GM23248 (cell line): ENCODE data around the gene SEPHS1. TPM values are rescaled to one million over a fixed set of nuclear protein-coding genes. Genes with fewer than 3 reads are reported as not detected.

Source experiments
- DNase-seq: peaks from one replicate; pipeline ENCODE4 v3.0.0-alpha.2; 2015
- H2AFZ ChIP-seq: fragments of 200-600 bp; sonication (generic); 2 replicates; pipeline ENCODE4 v1.6.1; 2016; ENCODE audit warnings: antibody characterized with exemption
- H3F3A ChIP-seq: fragments of 200-600 bp; sonication (generic); 2 replicates; pipeline ENCODE4 v1.6.1; 2016; ENCODE audit warnings: mild to moderate bottlenecking, antibody characterized with exemption, mixed run types; ENCODE audit not compliant: insufficient read depth
- H3K27ac ChIP-seq: fragments of 200-600 bp; sonication (generic); 2 replicates; pipeline ENCODE4 v1.5.1; 2016; ENCODE audit warnings: mild to moderate bottlenecking
- H3K27me3 ChIP-seq: fragments of 200-600 bp; sonication (generic); replicated peaks from 2 replicates; pipeline ENCODE4 v1.6.1; 2016; ENCODE audit warnings: mild to moderate bottlenecking; ENCODE audit not compliant: insufficient read depth
- H3K36me3 ChIP-seq: fragments of 200-600 bp; sonication (generic); 2 replicates; pipeline ENCODE4 v1.6.1; 2016; ENCODE audit warnings: low read depth, mild to moderate bottlenecking
- H3K4me1 ChIP-seq: fragments of 200-600 bp; sonication (generic); 2 replicates; pipeline ENCODE4 v1.6.1; 2016; ENCODE audit warnings: mild to moderate bottlenecking; ENCODE audit not compliant: insufficient read depth
- H3K4me2 ChIP-seq: fragments of 200-600 bp; sonication (generic); one replicate; pipeline ENCODE4 v1.6.1; 2016; ENCODE audit warnings: mild to moderate bottlenecking; ENCODE audit not compliant: unreplicated experiment
- H3K4me3 ChIP-seq: fragments of 200-600 bp; sonication (generic); 2 replicates; pipeline ENCODE4 v1.5.1; 2016; ENCODE audit warnings: mild to moderate bottlenecking
- H3K79me2 ChIP-seq: fragments of 200-600 bp; sonication (generic); 2 replicates; pipeline ENCODE4 v1.6.1; 2016; ENCODE audit warnings: mild to moderate bottlenecking; ENCODE audit not compliant: insufficient read depth
- H3K9ac ChIP-seq: fragments of 200-600 bp; sonication (generic); 2 replicates; pipeline ENCODE4 v1.6.1; 2016; ENCODE audit warnings: mild to moderate bottlenecking
- H3K9me2 ChIP-seq: fragments of 200-600 bp; sonication (generic); 2 replicates; pipeline ENCODE4 v1.6.1; 2016; ENCODE audit warnings: mixed run types, mild to moderate bottlenecking, moderate library complexity; ENCODE audit not compliant: insufficient read depth
- H3K9me3 ChIP-seq: fragments of 200-600 bp; sonication (generic); one replicate; pipeline ENCODE4 v1.6.1; 2017; ENCODE audit warnings: low read depth
- H4K20me1 ChIP-seq: fragments of 200-600 bp; sonication (generic); 2 replicates; pipeline ENCODE4 v1.6.0; 2016; ENCODE audit not compliant: insufficient read depth
- EZH2 ChIP-seq: fragments of 200-600 bp; sonication (generic); IDR thresholded peaks from 2 replicates; pipeline ENCODE4 v1.6.1; 2018; ENCODE audit warnings: antibody characterized with exemption, mild to moderate bottlenecking; ENCODE audit not compliant: insufficient read depth, poor library complexity, severe bottlenecking
- EZH2phosphoT487 ChIP-seq: fragments of 200-600 bp; sonication (generic); IDR thresholded peaks from 2 replicates; pipeline ENCODE4 v1.6.1; 2018; ENCODE audit warnings: antibody characterized with exemption, moderate library complexity, mild to moderate bottlenecking, low read depth; ENCODE audit not compliant: insufficient read depth
- WGBS, 2 experiments: methylation state at CpG; one replicate each; pipeline ENCODE4 v1.1.6; 2015 to 2017; ENCODE audit warnings: low lambda C conversion rate in 2 of 2, low coverage in 1 of 2; ENCODE audit errors: missing lambda C conversion rate in 2 of 2; 5-methylcytosine and 5-hydroxymethylcytosine counted together
- in situ Hi-C: fragments of 300-500 bp; cut with MboI; formaldehyde crosslinking; loops from 2 replicates; pipeline ENCODE4 v1.15.0; 2020
- polyA plus RNA-seq: library from polyadenylated mRNA; unstranded; fragments of >200 nt; fragmentation: Nextera tagmentation; extraction: Ambion mirVana; gene quantifications from 2 replicates; pipeline ENCODE4 v1.2.1, GENCODE V29; 2016
- total RNA-seq: library from RNA; depleted of rRNA; stranded (reverse); fragments of >200 nt; shearing (Covaris generic); gene quantifications from 2 replicates; pipeline ENCODE4 v1.2.3, GENCODE V29; 2014

Gene SEPHS1
- total and polyA plus RNA-seq, 2 experiments from 2014 or later, result 16.6 to 35.0 TPM

GRCh38 chr10:13356392-13356791 lies 8.3 kb upstream of the SEPHS1 start:
- Histone ChIP-seq H3K4me1 (no peaks in the 10 kb centered on the region), H3K27me3 (peaks cover 30% of the 10 kb centered on the region), H3K9me3 (no peaks in the 10 kb centered on the region), H3K27ac (no peak overlapping the region), H3F3A (no peaks in the 10 kb centered on the region), H3K4me2 (no peak overlapping the region), H4K20me1 (no peaks in the 10 kb centered on the region), H3K9me2 (no peaks in the 10 kb centered on the region), H3K79me2 (no peaks in the 10 kb centered on the region), H2AFZ (no peak overlapping the region), H3K36me3 (no peaks in the 10 kb centered on the region), H3K4me3 (no peak overlapping the region), H3K9ac (no peak overlapping the region)
- DNase-seq, result no peak
- TF ChIP-seq EZH2, result no peak
- TF ChIP-seq EZH2phosphoT487, result no peak
- in situ Hi-C loops, result no loop called here
- WGBS, 2 experiments, result 31 to 37% methylated on average over 4 of the region's 4 CpGs

GRCh38 chr10:13354783-13355182 lies 6.7 kb upstream of the SEPHS1 start:
- WGBS, 2 experiments, result 81 to 86% methylated on average over 7 of the region's 7 CpGs
- in situ Hi-C loops, result no loop called here

GRCh38 chr10:13352519-13352918 lies 4.4 kb upstream of the SEPHS1 start:
- 45 to 46% methylated on average over 3 of the region's 3 CpGs for WGBS, 2 experiments

More at GRCh38 chr10:13354783-13355182, 6.7 kb upstream of the SEPHS1 start:
- DNase-seq, result no peak
- Histone ChIP-seq H2AFZ (no peak overlapping the region), H3K27me3 (peaks cover 30% of the 10 kb centered on the region), H3K36me3 (no peaks in the 10 kb centered on the region), H4K20me1 (no peaks in the 10 kb centered on the region), H3K27ac (no peak overlapping the region), H3K79me2 (no peaks in the 10 kb centered on the region), H3K4me3 (no peak overlapping the region), H3K4me1 (no peaks in the 10 kb centered on the region), H3K9me2 (no peaks in the 10 kb centered on the region), H3K9ac (no peak overlapping the region), H3K9me3 (no peaks in the 10 kb centered on the region), H3F3A (0 out of 2 replicates have a peak, but pooled peaks cover 7% of the 10 kb centered on the region), H3K4me2 (no peak overlapping the region)
- TF ChIP-seq EZH2phosphoT487, result no peak
- no peak for TF ChIP-seq EZH2

GRCh38 chr10:13351340-13351915 lies 3.3 kb upstream of the SEPHS1 start:
- in situ Hi-C loops, result no loop called here
- no peaks in the 10 kb centered on the region for H3K9me3 ChIP-seq
- TF ChIP-seq EZH2phosphoT487 (no peak), EZH2 (no peak)
- WGBS, 2 experiments, result 39 to 40% methylated on average over 11 of the region's 11 CpGs
- H3K4me1 ChIP-seq, result 0 out of 2 replicates have a peak, but pooled peaks cover 2% of the 10 kb centered on the region
- no peaks in the 10 kb centered on the region for H3K9me2 ChIP-seq
- DNase-seq, result no peak
- no peak overlapping the region for H2AFZ ChIP-seq
- no peaks in the 10 kb centered on the region for H4K20me1 ChIP-seq
- H3K36me3 ChIP-seq, result no peaks in the 10 kb centered on the region
- no peak overlapping the region for H3K4me2 ChIP-seq
- no peak overlapping the region for H3K27ac ChIP-seq
- peaks cover 27% of the 10 kb centered on the region for H3K27me3 ChIP-seq
- no peak overlapping the region for H3K4me3 ChIP-seq
- no peak overlapping the region for H3K9ac ChIP-seq
- H3F3A ChIP-seq, result peaks cover 16% of the 10 kb centered on the region; the same call in 1 of the 2 replicates
- H3K79me2 ChIP-seq, result peaks cover 7% of the 10 kb centered on the region

More at GRCh38 chr10:13352519-13352918, 4.4 kb upstream of the SEPHS1 start:
- Histone ChIP-seq H3K9me3 (no peaks in the 10 kb centered on the region), H3F3A (0 out of 2 replicates have a peak, but pooled peaks cover 12% of the 10 kb centered on the region), H3K27me3 (peaks cover 27% of the 10 kb centered on the region), H3K9ac (no peak overlapping the region), H3K4me3 (no peak overlapping the region), H3K4me2 (no peak overlapping the region), H3K36me3 (no peaks in the 10 kb centered on the region), H3K27ac (no peak overlapping the region), H3K9me2 (no peaks in the 10 kb centered on the region), H4K20me1 (no peaks in the 10 kb centered on the region), H3K79me2 (no peaks in the 10 kb centered on the region), H2AFZ (no peak overlapping the region), H3K4me1 (0 out of 2 replicates have a peak, but pooled peaks cover 2% of the 10 kb centered on the region)
- in situ Hi-C loops, result no loop called here
- no peak for TF ChIP-seq EZH2
- no peak for TF ChIP-seq EZH2phosphoT487
- no peak for DNase-seq
